ENCODE data around the gene TBC1D7. TPM values are rescaled to one million over a fixed set of nuclear protein-coding genes. Genes with fewer than 3 reads are reported as not detected.

TBC1D7 gene
- total RNA-seq, 1 experiment from 2014 or later, result 29.2 TPM

DNA sequence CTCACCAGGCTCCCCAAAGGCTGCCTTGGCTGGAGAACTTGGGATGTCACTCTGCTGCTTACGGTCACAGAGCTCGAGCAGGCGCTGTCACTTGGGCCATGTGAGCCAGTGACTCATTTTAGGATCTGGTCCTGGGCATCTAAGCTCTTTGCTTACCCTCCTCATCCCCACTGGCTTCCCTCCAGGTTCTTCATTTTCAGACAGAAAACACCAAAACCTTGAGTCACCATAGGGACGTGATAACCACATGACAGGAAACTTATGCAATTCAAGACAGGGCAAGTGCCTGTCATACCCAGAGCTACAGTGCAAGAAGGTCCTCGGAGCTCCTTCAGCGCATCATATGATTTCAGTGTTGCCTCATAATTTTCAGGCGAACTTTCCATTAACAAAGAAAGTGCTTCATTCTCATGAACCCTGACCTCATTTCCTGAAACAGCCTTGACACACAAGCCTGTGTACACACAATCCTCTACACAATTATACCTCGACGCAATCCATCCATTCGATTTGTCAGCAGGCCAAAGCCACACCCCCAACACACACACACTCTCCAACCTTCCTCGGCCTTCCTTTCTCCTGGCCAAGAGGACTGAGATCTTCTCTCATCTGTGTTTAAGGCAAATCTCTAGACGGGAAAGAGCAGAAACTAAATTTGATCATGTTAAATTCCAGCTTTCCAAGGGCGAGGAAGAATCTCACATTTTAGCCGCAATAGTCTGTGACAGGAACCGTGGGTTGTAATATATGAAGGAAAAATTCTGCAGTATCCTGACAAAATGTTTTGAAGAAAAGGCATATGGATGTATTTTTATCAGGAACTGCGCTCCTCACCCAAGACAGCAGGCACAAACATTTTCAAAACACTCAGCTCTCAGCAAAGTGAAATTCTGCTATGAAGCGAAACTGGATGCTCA lies 25.3 kb downstream of the TBC1D7 start:
- TF ChIP-seq EZH2 (IDR thresholded peaks at IDR 0.05; ENCODE audit: low read depth) (no peak), CTCF (conservative IDR thresholded peaks at IDR 0.05) (no peak)
- Histone ChIP-seq H3K4me3 (no peak overlapping the region), H3K36me3 (ENCODE audit: low read depth) (peaks cover 27% of the 10 kb centered on the region), H3F3A (ENCODE audit: insufficient read depth, low read depth) (peaks cover 6% of the 10 kb centered on the region; the same call in 1 of the 2 replicates), H3K9me2 (ENCODE audit: insufficient read depth) (no peaks in the 10 kb centered on the region), H3K27me3 (ENCODE audit: insufficient read depth, low read depth) (no peaks in the 10 kb centered on the region), H3K4me2 (no peak overlapping the region), H3K27ac (peak overlapping the region; percentile 50), H3K79me2 (ENCODE audit: low read depth) (no peaks in the 10 kb centered on the region), H4K20me1 (ENCODE audit: insufficient read depth) (no peaks in the 10 kb centered on the region), H2AFZ (no peak overlapping the region), H3K4me1 (replicated peaks; ENCODE audit: insufficient read depth) (peaks cover 7% of the 10 kb centered on the region; the same call in 1 of the 2 replicates), H3K9me3 (ENCODE audit: insufficient read depth, low read depth) (no peaks in the 10 kb centered on the region)
- no TSS peak for BruUV-seq (replicated peaks)
- peak; percentile 17 to 66 for DNase-seq
- CTCF ChIA-PET, result no interaction called here
- intact Hi-C loops (cut with micrococcal nuclease; ENCODE audit: unreplicated experiment), result no loop called here
- POLR2A ChIA-PET (ENCODE audit: unreplicated experiment), result no interaction called here

- no peak overlapping the region for H3K4me3 ChIP-seq
- H3K4me1 ChIP-seq (replicated peaks; ENCODE audit: insufficient read depth), result peaks cover 7% of the 10 kb centered on the region; the same call in 1 of the 2 replicates
- H3K36me3 ChIP-seq (ENCODE audit: low read depth), result peaks cover 21% of the 10 kb centered on the region
- H3K9me3 ChIP-seq (ENCODE audit: insufficient read depth, low read depth), result no peaks in the 10 kb centered on the region
- H3K27ac ChIP-seq, result no peak overlapping the region
- TF ChIP-seq EZH2 (IDR thresholded peaks at IDR 0.05; ENCODE audit: low read depth) (no peak), CTCF (conservative IDR thresholded peaks at IDR 0.05) (no peak)
- peaks cover 6% of the 10 kb centered on the region; the same call in 1 of the 2 replicates for H3F3A ChIP-seq (ENCODE audit: insufficient read depth, low read depth)
- H2AFZ ChIP-seq, result no peak overlapping the region
- no peaks in the 10 kb centered on the region for H4K20me1 ChIP-seq (ENCODE audit: insufficient read depth)
- H3K27me3 ChIP-seq (ENCODE audit: insufficient read depth, low read depth), result no peaks in the 10 kb centered on the region
- no peak for DNase-seq
- ChIA-PET CTCF (no interaction called here), POLR2A (ENCODE audit: unreplicated experiment) (no interaction called here)
- BruUV-seq (replicated peaks), result no TSS peak
- H3K79me2 ChIP-seq (ENCODE audit: low read depth), result no peaks in the 10 kb centered on the region
- no peaks in the 10 kb centered on the region for H3K9me2 ChIP-seq (ENCODE audit: insufficient read depth)
- no peak overlapping the region for H3K4me2 ChIP-seq
- intact Hi-C loops (cut with micrococcal nuclease; ENCODE audit: unreplicated experiment), result no loop called here
Observed at GRCh38 chr6:13302291-13302690, 26.0 kb downstream of the TBC1D7 start.

DNA sequence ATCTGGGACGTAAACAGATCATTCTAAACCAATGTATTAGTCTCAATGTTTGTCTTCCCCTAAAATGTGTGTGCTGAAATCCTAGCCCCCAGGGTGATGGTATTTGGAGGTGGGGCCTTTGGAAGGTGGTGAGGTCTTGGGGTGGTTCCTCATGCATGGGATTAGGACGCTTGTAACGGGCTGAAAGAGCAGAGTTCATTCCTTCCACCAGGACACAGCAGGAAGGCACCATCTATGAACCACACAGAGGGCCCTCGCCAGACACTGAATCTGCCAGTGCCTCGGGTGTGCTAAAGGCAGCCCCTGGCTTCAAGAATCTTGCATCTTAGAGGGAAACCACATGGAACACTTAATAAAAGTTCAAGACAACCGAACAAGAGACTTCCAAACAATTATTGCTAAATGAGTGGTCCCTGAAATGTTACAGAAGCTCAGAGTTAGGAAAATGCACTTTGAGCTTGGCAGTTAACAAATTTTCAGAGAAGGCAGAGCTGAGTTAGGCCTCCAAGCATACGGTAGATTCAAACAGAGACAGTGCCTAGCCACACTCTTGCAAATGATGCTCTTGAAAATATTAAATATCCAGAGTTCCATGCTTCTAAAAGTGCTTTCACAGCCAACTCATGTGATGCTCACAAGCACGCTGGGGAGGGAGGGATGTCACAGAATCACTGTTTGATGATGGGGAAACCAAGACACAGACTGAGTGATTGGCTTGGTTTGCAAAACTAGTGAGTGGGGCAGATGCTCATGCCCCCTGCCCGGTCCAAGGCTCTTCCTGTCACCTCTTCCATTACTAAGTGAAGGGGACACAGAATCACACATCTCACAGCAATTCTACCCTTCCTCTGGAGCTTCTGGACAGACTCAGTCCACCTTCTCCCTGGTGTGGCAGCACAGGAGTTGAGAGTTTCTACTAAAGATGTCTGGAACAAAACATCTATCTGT lies 27.4 kb downstream of the TBC1D7 start:
- Histone ChIP-seq H3K9me2 (ENCODE audit: insufficient read depth) (no peaks in the 10 kb centered on the region), H2AFZ (no peak overlapping the region), H3F3A (ENCODE audit: insufficient read depth, low read depth) (peaks cover 6% of the 10 kb centered on the region; the same call in 1 of the 2 replicates), H3K9me3 (ENCODE audit: insufficient read depth, low read depth) (no peaks in the 10 kb centered on the region), H3K4me3 (no peak overlapping the region), H4K20me1 (ENCODE audit: insufficient read depth) (no peaks in the 10 kb centered on the region), H3K27me3 (ENCODE audit: insufficient read depth, low read depth) (no peaks in the 10 kb centered on the region), H3K4me2 (no peak overlapping the region), H3K4me1 (replicated peaks; ENCODE audit: insufficient read depth) (peaks cover 7% of the 10 kb centered on the region; the same call in 1 of the 2 replicates), H3K36me3 (ENCODE audit: low read depth) (peaks cover 21% of the 10 kb centered on the region), H3K79me2 (ENCODE audit: low read depth) (no peaks in the 10 kb centered on the region), H3K27ac (no peak overlapping the region)
- TF ChIP-seq CTCF (conservative IDR thresholded peaks at IDR 0.05) (no peak), EZH2 (IDR thresholded peaks at IDR 0.05; ENCODE audit: low read depth) (no peak)
- ChIA-PET POLR2A (ENCODE audit: unreplicated experiment) (no interaction called here), CTCF (no interaction called here)
- DNase-seq, result no peak
- intact Hi-C loops (cut with micrococcal nuclease; ENCODE audit: unreplicated experiment), result no loop called here
- BruUV-seq (replicated peaks), result no TSS peak

Data from PC-9 (cell line).